GM18517 (cell line): ENCODE results near the gene EMID1.

ENCODE experiments used
- ATAC-seq: cut with Tn5 transposase; IDR thresholded peaks from one replicate; pipeline ENCODE4 v1.9.1; 2021; ENCODE audit warnings: mild to moderate bottlenecking, moderate library complexity; ENCODE audit not compliant: unreplicated experiment

The EMID1 gene

GRCh38 chr22:29277927-29278326 lies 72.2 kb downstream of the EMID1 start:
- no peak for ATAC-seq

- no peak for ATAC-seq
These were observed 78.5 kb downstream of the EMID1 start for GRCh38 chr22:29284196-29284595.

- ATAC-seq: no peak
These were observed 83.1 kb downstream of the EMID1 start for GRCh38 chr22:29288837-29289236.

- ATAC-seq: no peak
These were observed 84.4 kb downstream of the EMID1 start for GRCh38 chr22:29290061-29290460.

GRCh38 chr22:29291215-29291614 lies 85.5 kb downstream of the EMID1 start:
- ATAC-seq: no peak

- no peak for ATAC-seq
These were observed 86.7 kb downstream of the EMID1 start for GRCh38 chr22:29292379-29292778.

- ATAC-seq: no peak
These were observed 92.9 kb downstream of the EMID1 start for GRCh38 chr22:29298641-29299040.

GRCh38 chr22:29299136-29299900 lies 93.6 kb downstream of the EMID1 start:
- ATAC-seq: no peak

GRCh38 chr22:29300467-29300806 lies 94.7 kb downstream of the EMID1 start:
- ATAC-seq: no peak

GRCh38 chr22:29300807-29301601 lies 95.3 kb downstream of the EMID1 start:
- ATAC-seq: no peak

- no peak for ATAC-seq
These were observed 96.2 kb downstream of the EMID1 start for GRCh38 chr22:29301716-29302401.

- ATAC-seq: no peak
These were observed 96.6 kb downstream of the EMID1 start for GRCh38 chr22:29302402-29302680.

- no peak for ATAC-seq
These were observed 97.2 kb downstream of the EMID1 start for GRCh38 chr22:29302681-29303465.

GRCh38 chr22:29305836-29306174 lies 100.1 kb downstream of the EMID1 start:
- ATAC-seq: no peak

- no peak for ATAC-seq
These were observed 100.6 kb downstream of the EMID1 start, which contains the start of gene GAS2L1 for GRCh38 chr22:29306175-29306834. GAS2L1 (plus strand) TSS chr22:29306650; CDS start chr22:29308106, 1,456 bp downstream.

- no peak for ATAC-seq
These were observed 101.3 kb downstream of the EMID1 start for GRCh38 chr22:29306835-29307595.

GRCh38 chr22:29307596-29308147 lies 102.0 kb downstream of the EMID1 start:
- no peak for ATAC-seq

- ATAC-seq: no peak
These were observed 102.6 kb downstream of the EMID1 start for GRCh38 chr22:29308148-29308790.

- ATAC-seq: no peak
These were observed 103.1 kb downstream of the EMID1 start for GRCh38 chr22:29308791-29309262.
